ENCODE data around the gene OXER1.

The OXER1 gene

DNA sequence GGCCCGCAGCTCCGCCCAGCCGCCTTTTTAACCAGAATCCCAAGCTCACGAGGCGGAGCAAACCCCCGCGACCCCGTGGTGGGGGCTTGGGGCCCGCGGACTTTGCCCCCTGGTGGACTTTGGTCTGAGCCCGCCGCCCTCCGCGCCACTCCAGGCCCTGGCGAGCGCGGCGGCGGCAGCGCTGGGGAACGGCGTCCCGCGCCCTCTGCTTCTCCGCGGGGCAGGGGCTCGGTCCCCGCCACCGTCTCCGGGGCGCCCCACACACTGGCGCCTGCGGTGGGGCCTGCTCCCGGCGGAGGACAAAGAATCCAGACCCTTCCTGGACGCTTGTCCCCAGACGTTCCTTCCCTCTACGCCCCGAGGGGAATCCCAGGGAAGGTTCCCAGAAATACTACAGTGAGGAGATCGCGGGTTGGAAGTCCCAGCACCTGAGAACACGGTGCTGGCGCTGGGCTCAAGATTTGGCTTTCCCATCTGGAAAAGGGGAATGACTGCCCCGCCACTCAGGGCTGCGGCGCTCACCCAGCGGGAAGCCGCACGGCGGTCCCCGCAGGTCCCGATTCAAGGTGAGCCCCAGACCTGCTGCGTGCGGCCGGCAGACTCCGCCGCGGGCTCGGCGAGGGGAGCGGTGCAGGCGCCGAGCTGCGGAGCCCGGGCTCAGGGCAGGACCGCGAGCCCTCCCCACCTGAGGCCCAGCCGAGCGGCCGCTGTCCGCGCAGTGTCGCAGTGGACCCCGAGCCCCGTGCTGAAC lies 28.8 kb upstream of the OXER1 start, which contains the start of gene HAAO:
Gene HAAO (minus strand): TSS at position 1 of the 751 bp plus-strand sequence. CDS start 47 bp downstream, outside the sequence.
- Histone ChIP-seq H3K27ac (peak within 1 kb of the TSS; percentile 96 to 99), H3K4me3 (peak within 1 kb of the TSS; percentile 75), H3K36me3 (no peaks in the 10 kb centered on the region), H3K27me3 (no peaks in the 10 kb centered on the region), H3K9me3 (no peaks in the 10 kb centered on the region), H3K4me1 (peaks cover 0 to 63% (median 25%) of the 10 kb centered on the region in 4 donors)
- intact Hi-C loops (cut with DNase I; ENCODE audit: low total_unique reads), result no loop called here
- TF ChIP-seq, protein P1, sequence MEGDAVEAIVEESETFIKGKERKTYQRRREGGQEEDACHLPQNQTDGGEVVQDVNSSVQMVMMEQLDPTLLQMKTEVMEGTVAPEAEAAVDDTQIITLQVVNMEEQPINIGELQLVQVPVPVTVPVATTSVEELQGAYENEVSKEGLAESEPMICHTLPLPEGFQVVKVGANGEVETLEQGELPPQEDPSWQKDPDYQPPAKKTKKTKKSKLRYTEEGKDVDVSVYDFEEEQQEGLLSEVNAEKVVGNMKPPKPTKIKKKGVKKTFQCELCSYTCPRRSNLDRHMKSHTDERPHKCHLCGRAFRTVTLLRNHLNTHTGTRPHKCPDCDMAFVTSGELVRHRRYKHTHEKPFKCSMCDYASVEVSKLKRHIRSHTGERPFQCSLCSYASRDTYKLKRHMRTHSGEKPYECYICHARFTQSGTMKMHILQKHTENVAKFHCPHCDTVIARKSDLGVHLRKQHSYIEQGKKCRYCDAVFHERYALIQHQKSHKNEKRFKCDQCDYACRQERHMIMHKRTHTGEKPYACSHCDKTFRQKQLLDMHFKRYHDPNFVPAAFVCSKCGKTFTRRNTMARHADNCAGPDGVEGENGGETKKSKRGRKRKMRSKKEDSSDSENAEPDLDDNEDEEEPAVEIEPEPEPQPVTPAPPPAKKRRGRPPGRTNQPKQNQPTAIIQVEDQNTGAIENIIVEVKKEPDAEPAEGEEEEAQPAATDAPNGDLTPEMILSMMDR (IDR thresholded peaks at IDR 0.05), result peak; percentile 10 to 22
- peak in 1 of 2 donors; percentile 82 for DNase-seq

DNA sequence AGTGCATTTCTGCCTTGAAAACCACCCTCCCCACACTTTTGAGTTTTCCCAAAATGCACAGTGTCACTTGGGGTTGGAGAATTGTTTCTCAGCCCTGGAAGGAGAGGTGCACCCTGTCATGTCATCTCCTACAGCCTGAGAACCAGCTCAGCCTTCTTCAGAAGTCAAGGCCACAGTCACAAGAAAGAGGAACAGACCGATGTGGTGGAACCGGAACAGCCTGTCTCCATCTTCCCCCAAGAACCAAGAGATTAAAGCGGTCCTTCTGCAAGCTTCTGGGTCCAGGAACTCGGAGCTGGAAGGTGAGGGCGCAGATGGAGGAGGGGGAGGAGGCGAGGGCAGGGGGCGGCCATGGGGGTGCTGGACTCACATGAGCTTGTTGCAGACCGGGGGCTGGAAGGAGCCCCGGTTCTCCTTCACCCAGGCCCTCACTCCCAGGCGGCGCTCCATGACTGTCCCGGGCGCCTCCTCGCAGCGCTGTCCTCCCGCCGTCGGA lies 28.2 kb upstream of the OXER1 start:
- DNase-seq, result peak in 1 of 2 donors; percentile 54
- Histone ChIP-seq H3K9me3 (no peaks in the 10 kb centered on the region), H3K36me3 (no peaks in the 10 kb centered on the region), H3K4me3 (peak overlapping the region; percentile 75), H3K27ac (peak overlapping the region; percentile 96 to 99), H3K4me1 (peaks cover 0 to 61% (median 25%) of the 10 kb centered on the region in 4 donors), H3K27me3 (no peaks in the 10 kb centered on the region)
- intact Hi-C loops (cut with DNase I; ENCODE audit: low total_unique reads), result no loop called here
- TF ChIP-seq, protein P1 (IDR thresholded peaks at IDR 0.05), result no peak

DNA sequence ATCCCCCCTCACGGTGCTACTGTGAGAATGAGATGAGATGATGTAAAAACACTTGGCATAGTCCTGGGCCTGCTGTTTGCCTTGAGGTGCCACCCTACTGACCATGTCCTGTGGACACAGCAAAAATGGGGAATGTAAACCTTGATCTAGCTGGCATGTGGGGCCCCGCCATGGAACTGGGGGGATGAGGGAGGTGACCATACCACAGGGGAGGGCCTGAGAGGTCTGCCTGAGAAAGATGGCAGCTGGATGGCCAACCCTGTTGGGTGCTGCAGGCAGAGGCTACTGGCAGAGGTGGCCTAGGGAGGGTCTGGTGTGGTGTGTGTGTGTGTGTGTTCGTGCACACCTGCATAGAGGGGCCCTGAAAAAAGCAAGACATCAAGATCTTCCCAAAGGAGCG lies 27.7 kb upstream of the OXER1 start:
- Histone ChIP-seq H3K4me1 (peaks cover 0 to 56% (median 24%) of the 10 kb centered on the region in 4 donors), H3K9me3 (no peaks in the 10 kb centered on the region), H3K36me3 (no peaks in the 10 kb centered on the region), H3K27me3 (no peaks in the 10 kb centered on the region), H3K27ac (peak overlapping the region; percentile 96 to 99), H3K4me3 (peak overlapping the region; percentile 75)
- TF ChIP-seq, protein P1 (IDR thresholded peaks at IDR 0.05), result no peak
- DNase-seq, result no peak
- intact Hi-C loops (cut with DNase I; ENCODE audit: low total_unique reads), result no loop called here

DNA sequence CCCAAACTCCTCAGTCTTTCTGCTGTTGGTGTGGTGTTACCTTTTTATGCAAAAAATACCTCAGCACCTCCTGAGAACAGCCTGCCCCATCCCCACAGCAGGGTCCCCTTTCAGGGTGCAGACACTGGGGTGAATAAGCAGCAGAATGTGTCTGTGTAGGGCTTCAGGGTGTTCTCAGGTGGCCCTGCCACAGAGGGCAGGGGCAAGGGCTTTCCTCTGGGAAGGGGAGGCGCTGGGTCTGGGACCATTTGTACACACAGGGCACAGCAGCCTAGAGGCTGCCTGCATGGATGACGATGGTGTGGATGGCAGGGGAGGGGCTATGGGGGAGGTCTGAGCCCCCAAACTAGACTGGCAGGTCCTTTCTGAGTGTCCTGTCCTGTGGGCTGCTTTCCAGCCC lies 25.8 kb upstream of the OXER1 start:
- H3K4me3 ChIP-seq, result no peak overlapping the region
- H3K27ac ChIP-seq, result no peak overlapping the region
- no peak for DNase-seq
- H3K36me3 ChIP-seq, result peaks cover 0 to 3% (median 0%) of the 10 kb centered on the region in 3 donors
- H3K27me3 ChIP-seq, result no peaks in the 10 kb centered on the region
- TF ChIP-seq, protein P1 (IDR thresholded peaks at IDR 0.05), result no peak
- peaks cover 0 to 38% (median 17%) of the 10 kb centered on the region in 4 donors for H3K4me1 ChIP-seq
- H3K9me3 ChIP-seq, result no peaks in the 10 kb centered on the region
- intact Hi-C loops (cut with DNase I; ENCODE audit: low total_unique reads), result no loop called here

DNA sequence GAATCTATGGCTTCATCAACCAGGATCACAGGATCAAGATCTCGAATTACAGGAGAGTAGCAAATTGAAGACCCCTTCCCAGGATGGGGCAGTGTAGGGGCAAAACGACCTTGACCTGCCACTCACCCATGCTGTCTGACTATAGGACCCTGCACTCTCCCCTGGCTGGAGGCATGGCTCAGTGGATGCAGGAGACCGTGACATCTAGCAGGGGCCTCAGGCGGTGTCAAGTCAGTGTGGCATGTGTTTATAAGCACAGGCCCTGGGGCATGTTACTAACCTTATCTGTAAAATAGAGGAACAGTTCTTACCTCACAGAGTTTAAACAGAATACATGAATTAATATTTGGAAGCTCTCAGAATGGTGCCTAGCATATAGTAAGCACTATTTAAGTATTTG lies 24.9 kb upstream of the OXER1 start:
- DNase-seq, result no peak
- no peak overlapping the region for H3K4me3 ChIP-seq
- no peaks in the 10 kb centered on the region for H3K27me3 ChIP-seq
- H3K9me3 ChIP-seq, result no peaks in the 10 kb centered on the region
- peaks cover 0 to 7% (median 0%) of the 10 kb centered on the region in 3 donors for H3K36me3 ChIP-seq
- H3K4me1 ChIP-seq, result peaks cover 0 to 30% (median 15%) of the 10 kb centered on the region in 4 donors
- intact Hi-C loops (cut with DNase I; ENCODE audit: low total_unique reads), result no loop called here
- TF ChIP-seq, protein P1 (IDR thresholded peaks at IDR 0.05), result no peak
- no peak overlapping the region for H3K27ac ChIP-seq
